SH-SY5Y (cell line): Measurements from ENCODE around the gene HS3ST3B1.

Experiments used
- GATA2 ChIP-seq: IDR thresholded peaks from 2 replicates; pipeline ENCODE4 v1.6.1; 2011; ENCODE audit warnings: mild to moderate bottlenecking, low read depth, low read length
- GATA3 ChIP-seq: IDR thresholded peaks from 2 replicates; pipeline ENCODE4 v1.6.1; 2011; ENCODE audit warnings: low read depth, mild to moderate bottlenecking, low read length, moderate library complexity

DNA sequence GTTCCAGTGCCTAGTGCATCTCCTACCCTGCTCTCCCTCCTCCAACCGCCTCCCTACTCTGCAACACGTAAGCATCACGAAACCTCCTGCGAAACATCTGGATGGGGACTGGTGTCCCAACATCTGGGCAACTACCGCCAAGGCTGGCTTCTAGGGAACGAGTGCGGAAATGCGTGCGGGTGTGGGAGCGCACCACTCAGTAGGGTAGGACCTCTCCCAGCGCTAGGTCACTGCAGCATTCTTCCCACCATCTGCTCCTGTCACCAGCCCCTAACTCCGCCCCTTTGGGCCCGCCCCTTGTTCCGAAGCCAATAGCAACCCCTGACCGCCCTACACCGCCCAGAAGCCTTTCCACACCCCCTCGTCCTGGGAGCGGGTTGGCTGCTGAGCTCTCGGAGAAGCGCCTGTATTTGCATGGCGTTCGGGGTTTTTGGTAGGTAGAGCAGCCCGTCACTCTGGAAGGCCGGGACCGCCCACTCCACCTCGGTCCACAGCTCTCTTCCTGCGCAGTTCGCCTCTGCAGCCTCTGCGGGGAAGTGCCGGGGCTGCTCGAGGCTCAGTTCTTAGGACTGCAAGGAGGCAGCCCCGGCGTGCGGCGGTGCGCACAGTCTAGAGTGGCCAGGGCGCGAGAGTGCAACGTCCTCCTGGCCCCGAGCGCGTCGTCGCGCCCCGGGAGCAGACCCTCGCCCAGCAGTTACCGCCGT lies at the start of gene HS3ST3B1:
- TF ChIP-seq GATA3, result no peak
- no peak for TF ChIP-seq GATA2
